ENCODE results near the gene CDCA3. TPM values are rescaled to one million over a fixed set of nuclear protein-coding genes. Genes with fewer than 3 reads are reported as not detected.

The CDCA3 gene
- total RNA-seq, 1 experiment from 2014 or later = 57.1 TPM

DNA sequence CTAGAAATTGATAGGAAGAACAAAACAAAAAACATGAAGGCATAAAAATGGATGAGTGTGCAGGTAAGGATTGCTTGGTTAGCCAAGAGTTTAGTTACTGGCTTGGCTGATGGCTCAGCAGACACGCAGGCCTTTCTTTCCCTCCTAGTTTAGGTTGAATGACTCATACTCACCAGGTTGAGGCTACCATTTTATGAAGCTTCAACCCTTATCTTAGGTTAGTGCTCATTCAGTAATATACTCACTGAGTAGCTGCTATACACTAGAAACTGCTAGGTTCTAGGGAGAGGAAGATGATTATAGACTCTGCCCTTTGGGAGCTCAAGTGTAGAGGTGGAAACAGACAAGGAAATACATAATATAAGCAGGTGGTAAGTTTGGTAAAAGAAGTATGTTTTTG lies 16.8 kb downstream of the CDCA3 start:
- Mint-ChIP-seq H3K27ac (ENCODE audit: unreplicated experiment) (no peak overlapping the region), H3K36me3 (ENCODE audit: insufficient read depth, unreplicated experiment) (peaks cover 8% of the 10 kb centered on the region), H3K27me3 (ENCODE audit: unreplicated experiment) (peaks cover 87% of the 10 kb centered on the region), H3K4me3 (ENCODE audit: low read depth, unreplicated experiment) (no peak overlapping the region), H3K4me1 (ENCODE audit: low read depth, unreplicated experiment) (peaks cover 20% of the 10 kb centered on the region), H3K9me3 (ENCODE audit: low read depth, unreplicated experiment) (no peaks in the 10 kb centered on the region)
- DNase-seq = no peak
- no TSS peak for BruUV-seq (replicated peaks)
- intact Hi-C loops (cut with micrococcal nuclease; ENCODE audit: unreplicated experiment) = loop anchor here (2.0 kb wide), 1 partner anchor 81 kb away; the partner anchor contains the start of gene MLF2
- no peak for TF ChIP-seq CTCF (IDR thresholded peaks at IDR 0.05; ENCODE audit: unreplicated experiment)
- CTCF ChIA-PET = interaction anchor here (0.5 to 2.1 kb wide), 4 partner anchors 9 to 68 kb away, joined by 4 to 11 read pairs (median 8); partner anchors contain the start of genes CDCA3, PTMS and USP5

GRCh38 chr12:6833189-6833890 lies 17.7 kb downstream of the CDCA3 start:
- intact Hi-C loops (cut with micrococcal nuclease; ENCODE audit: unreplicated experiment) = no loop called here
- BruUV-seq (replicated peaks) = no TSS peak
- CTCF ChIA-PET = interaction anchor here (0.6 to 1.3 kb wide), 3 partner anchors 34 to 124 kb away, joined by 3 to 5 read pairs (median 4); partner anchors contain the start of genes SPSB2 and TPI1
- no peak overlapping the region for H3K4me3 Mint-ChIP-seq (ENCODE audit: low read depth, unreplicated experiment)
- no peaks in the 10 kb centered on the region for H3K9me3 Mint-ChIP-seq (ENCODE audit: low read depth, unreplicated experiment)
- peaks cover 20% of the 10 kb centered on the region for H3K4me1 Mint-ChIP-seq (ENCODE audit: low read depth, unreplicated experiment)
- peaks cover 87% of the 10 kb centered on the region for H3K27me3 Mint-ChIP-seq (ENCODE audit: unreplicated experiment)
- peaks cover 14% of the 10 kb centered on the region for H3K36me3 Mint-ChIP-seq (ENCODE audit: insufficient read depth, unreplicated experiment)
- no peak overlapping the region for H3K27ac Mint-ChIP-seq (ENCODE audit: unreplicated experiment)
- TF ChIP-seq CTCF (IDR thresholded peaks at IDR 0.05; ENCODE audit: unreplicated experiment) = no peak
- no peak for DNase-seq

- peaks cover 20% of the 10 kb centered on the region for H3K36me3 Mint-ChIP-seq (ENCODE audit: insufficient read depth, unreplicated experiment)
- H3K4me3 Mint-ChIP-seq (ENCODE audit: low read depth, unreplicated experiment) = no peak overlapping the region
- H3K27me3 Mint-ChIP-seq (ENCODE audit: unreplicated experiment) = peaks cover 88% of the 10 kb centered on the region
- no peak overlapping the region for H3K27ac Mint-ChIP-seq (ENCODE audit: unreplicated experiment)
- TF ChIP-seq CTCF (IDR thresholded peaks at IDR 0.05; ENCODE audit: unreplicated experiment) = no peak
- intact Hi-C loops (cut with micrococcal nuclease; ENCODE audit: unreplicated experiment) = no loop called here
- peaks cover 28% of the 10 kb centered on the region for H3K4me1 Mint-ChIP-seq (ENCODE audit: low read depth, unreplicated experiment)
- no peaks in the 10 kb centered on the region for H3K9me3 Mint-ChIP-seq (ENCODE audit: low read depth, unreplicated experiment)
- no peak for DNase-seq
- CTCF ChIA-PET = interaction anchor here (1.6 kb wide), 1 partner anchor 20 kb away, joined by 6 read pairs; the partner anchor contains the start of genes CDCA3 and USP5
- no TSS peak for BruUV-seq (replicated peaks)
Measured at GRCh38 chr12:6832125-6832524, 19.0 kb downstream of the CDCA3 start.

GRCh38 chr12:6831450-6831995 lies 19.6 kb downstream of the CDCA3 start:
- no peak for DNase-seq
- no TSS peak for BruUV-seq (replicated peaks)
- CTCF ChIA-PET = interaction anchor here (1.2 to 1.6 kb wide), 3 partner anchors 10 to 20 kb away, joined by 3 to 6 read pairs (median 5); partner anchors contain the start of genes CDCA3, GPR162 and USP5
- Mint-ChIP-seq H3K4me3 (ENCODE audit: low read depth, unreplicated experiment) (no peak overlapping the region), H3K9me3 (ENCODE audit: low read depth, unreplicated experiment) (no peaks in the 10 kb centered on the region), H3K27me3 (ENCODE audit: unreplicated experiment) (peaks cover 88% of the 10 kb centered on the region), H3K4me1 (ENCODE audit: low read depth, unreplicated experiment) (peaks cover 29% of the 10 kb centered on the region), H3K36me3 (ENCODE audit: insufficient read depth, unreplicated experiment) (peaks cover 16% of the 10 kb centered on the region), H3K27ac (ENCODE audit: unreplicated experiment) (no peak overlapping the region)
- intact Hi-C loops (cut with micrococcal nuclease; ENCODE audit: unreplicated experiment) = no loop called here
- TF ChIP-seq CTCF (IDR thresholded peaks at IDR 0.05; ENCODE audit: unreplicated experiment) = no peak
